Effector memory CD8-positive, alpha-beta T cell (primary cell): ENCODE data around the gene RBKS.
A peak's percentile ranks its signal among the peaks of the same experiment; 100 is the strongest.
"Not testable (repeated sequence)": the region's sequence is repeated elsewhere in the genome, so short reads cannot be mapped to it uniquely, and the experiment has no call there.

Experiments used
- ATAC-seq: fragments of 150-1000 bp; cut with Tn5 transposase; replicated peaks from 2 replicates; pipeline ENCODE4 v1.10.0; 2021; ENCODE audit warnings: mild to moderate bottlenecking, moderate library complexity
- DNase-seq, 3 experiments: peaks; one replicate each; pipeline ENCODE4 v3.0.0; 2021
- H3K27ac Mint-ChIP-seq, 2 donors: one replicate each; pipeline ENCODE4 v1.8.0; 2022; ENCODE audit warnings: mild to moderate bottlenecking in 2 of 2, mixed read lengths in 2 of 2, moderate library complexity in 2 of 2
- H3K27me3 Mint-ChIP-seq, 2 donors: one replicate each; pipeline ENCODE4 v1.8.0; 2022; ENCODE audit warnings: mixed read lengths in 2 of 2
- H3K36me3 Mint-ChIP-seq: one replicate; pipeline ENCODE4 v1.8.0; 2022; ENCODE audit warnings: mild to moderate bottlenecking, moderate library complexity, mixed read lengths; ENCODE audit not compliant: insufficient read depth
- H3K4me1 Mint-ChIP-seq, 2 donors: one replicate each; pipeline ENCODE4 v1.8.0; 2022; ENCODE audit warnings: low read depth in 2 of 2, mixed read lengths in 2 of 2
- H3K4me3 Mint-ChIP-seq, 2 donors: one replicate each; pipeline ENCODE4 v1.8.0; 2022; ENCODE audit warnings: mild to moderate bottlenecking in 2 of 2, mixed read lengths in 2 of 2, moderate library complexity in 2 of 2
- H3K9me3 Mint-ChIP-seq, 2 donors: one replicate each; pipeline ENCODE4 v1.8.0; 2022; ENCODE audit warnings: mixed read lengths in 2 of 2

RBKS gene

GRCh38 chr2:27762951-27763906 is 127.0 kb downstream of the RBKS start:
- ATAC-seq (no peak), DNase-seq (no peak)
- H3K27me3 Mint-ChIP-seq = peaks cover 7 to 28% of the 10 kb centered on the region in 2 donors
- peaks cover 5% of the 10 kb centered on the region in 2 donors for H3K4me1 Mint-ChIP-seq
- no peak overlapping the region for H3K4me3 Mint-ChIP-seq
- H3K9me3 Mint-ChIP-seq = no peaks in the 10 kb centered on the region
- no peak overlapping the region for H3K27ac Mint-ChIP-seq
- peaks cover 2% of the 10 kb centered on the region for H3K36me3 Mint-ChIP-seq

GRCh38 chr2:27756544-27757498 is 133.4 kb downstream of the RBKS start:
- H3K9me3 Mint-ChIP-seq = no peaks in the 10 kb centered on the region
- H3K4me1 Mint-ChIP-seq = no peaks in the 10 kb centered on the region
- H3K36me3 Mint-ChIP-seq = peaks cover 3% of the 10 kb centered on the region
- peaks cover 5 to 42% of the 10 kb centered on the region in 2 donors for H3K27me3 Mint-ChIP-seq
- DNase-seq = no peak
- no peak overlapping the region for H3K4me3 Mint-ChIP-seq
- no peak for ATAC-seq
- H3K27ac Mint-ChIP-seq = no peak overlapping the region

GRCh38 chr2:27756091-27756490 is 134.1 kb downstream of the RBKS start:
- Mint-ChIP-seq H3K27me3 (peaks cover 7 to 45% of the 10 kb centered on the region in 2 donors), H3K4me3 (no peak overlapping the region), H3K36me3 (peaks cover 3% of the 10 kb centered on the region), H3K4me1 (no peaks in the 10 kb centered on the region), H3K27ac (no peak overlapping the region), H3K9me3 (no peaks in the 10 kb centered on the region)
- no peak for DNase-seq
- ATAC-seq = no peak

- peaks cover 3% of the 10 kb centered on the region for H3K36me3 Mint-ChIP-seq
- no peaks in the 10 kb centered on the region for H3K9me3 Mint-ChIP-seq
- H3K27me3 Mint-ChIP-seq = peaks cover 7 to 45% of the 10 kb centered on the region in 2 donors
- ATAC-seq (no peak), DNase-seq (no peak)
- no peak overlapping the region for H3K4me3 Mint-ChIP-seq
- H3K27ac Mint-ChIP-seq = no peak overlapping the region
- H3K4me1 Mint-ChIP-seq = no peaks in the 10 kb centered on the region
Measured at GRCh38 chr2:27754831-27755230, 135.4 kb downstream of the RBKS start.

- no peaks in the 10 kb centered on the region for H3K4me1 Mint-ChIP-seq
- H3K36me3 Mint-ChIP-seq = peaks cover 3% of the 10 kb centered on the region
- H3K9me3 Mint-ChIP-seq = no peaks in the 10 kb centered on the region
- no peak overlapping the region for H3K27ac Mint-ChIP-seq
- H3K27me3 Mint-ChIP-seq = peaks cover 7 to 45% of the 10 kb centered on the region in 2 donors
- peak; percentile 66 to 72 (median 69) for DNase-seq
- H3K4me3 Mint-ChIP-seq = no peak overlapping the region
- peak; percentile 88 for ATAC-seq
Measured at GRCh38 chr2:27754138-27754588, 136.0 kb downstream of the RBKS start.

- Mint-ChIP-seq H3K27me3 (peaks cover 11 to 56% of the 10 kb centered on the region in 2 donors), H3K36me3 (peaks cover 3% of the 10 kb centered on the region), H3K27ac (peak overlapping the region in 1 of 2 donors; percentile 26), H3K4me3 (no peak overlapping the region), H3K4me1 (no peaks in the 10 kb centered on the region), H3K9me3 (peaks cover 3 to 7% of the 10 kb centered on the region in 2 donors)
- ATAC-seq = no peak
- no peak for DNase-seq
Measured at GRCh38 chr2:27752551-27753237, 137.5 kb downstream of the RBKS start.

DNA sequence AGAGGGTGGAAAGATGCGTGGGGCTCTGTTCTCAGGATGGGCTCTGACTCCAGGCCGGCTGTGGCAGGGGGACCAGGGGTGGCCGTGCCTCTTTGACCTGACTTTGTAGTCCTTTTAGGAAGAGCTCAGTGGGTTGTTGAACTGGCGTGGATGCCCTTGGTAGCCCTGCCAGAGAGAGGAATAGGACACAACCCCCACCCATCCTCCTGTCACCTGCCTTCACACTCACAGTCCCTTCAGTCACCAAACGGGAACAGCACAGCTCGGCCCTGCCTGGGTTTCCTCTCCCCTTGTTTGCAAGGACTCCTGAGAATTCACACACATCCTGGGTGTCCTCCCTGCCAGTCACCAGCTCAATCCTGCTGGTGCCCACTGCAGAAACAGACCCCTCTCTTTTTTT is 138.8 kb downstream of the RBKS start:
- H3K36me3 Mint-ChIP-seq = peaks cover 3% of the 10 kb centered on the region
- no peak for ATAC-seq
- peaks cover 3 to 7% of the 10 kb centered on the region in 2 donors for H3K9me3 Mint-ChIP-seq
- H3K4me1 Mint-ChIP-seq = no peaks in the 10 kb centered on the region
- no peak overlapping the region for H3K4me3 Mint-ChIP-seq
- H3K27me3 Mint-ChIP-seq = peaks cover 13 to 47% of the 10 kb centered on the region in 2 donors
- H3K27ac Mint-ChIP-seq = no peak overlapping the region
- DNase-seq = no peak

DNA sequence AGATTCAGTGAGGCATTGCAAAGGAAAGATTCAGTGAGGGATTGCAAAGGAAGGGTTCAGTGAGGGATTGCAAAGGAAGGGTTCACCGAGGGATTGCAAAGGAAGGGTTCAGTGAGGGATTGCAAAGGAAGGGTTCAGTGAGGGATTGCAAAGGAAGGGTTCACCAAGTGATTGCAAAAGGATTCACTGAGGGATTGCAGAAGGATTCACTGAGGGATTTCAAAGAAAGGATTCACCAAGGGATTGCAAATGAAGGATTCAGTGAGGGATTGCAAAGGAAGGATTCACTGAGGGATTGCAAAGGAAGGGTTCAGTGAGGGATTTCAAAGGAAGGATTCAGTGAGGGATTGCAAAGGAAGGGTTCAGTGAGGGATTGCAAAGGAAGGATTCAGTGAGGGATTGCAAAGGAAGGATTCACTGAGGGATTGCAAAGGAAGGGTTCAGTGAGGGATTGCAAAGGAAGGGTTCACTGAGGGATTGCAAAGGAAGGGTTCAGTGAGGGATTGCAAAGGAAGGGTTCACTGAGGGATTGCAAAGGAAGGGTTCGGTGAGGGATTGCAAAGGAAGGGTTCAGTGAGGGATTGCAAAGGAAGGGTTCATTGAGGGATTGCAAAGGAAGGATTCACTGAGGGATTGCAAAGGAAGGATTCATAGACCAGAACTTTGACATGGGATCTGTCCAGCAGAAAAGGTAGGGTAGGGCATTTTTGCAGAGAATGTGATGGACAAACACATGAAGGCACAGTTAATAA is 141.2 kb downstream of the RBKS start:
- not testable (repeated sequence) for H3K4me1 Mint-ChIP-seq, H3K27ac Mint-ChIP-seq, H3K4me3 Mint-ChIP-seq, DNase-seq, H3K9me3 Mint-ChIP-seq, ATAC-seq, H3K36me3 Mint-ChIP-seq
- peaks cover 23 to 36% of the 10 kb centered on the region in 2 donors for H3K27me3 Mint-ChIP-seq

GRCh38 chr2:27747827-27748352 is 142.3 kb downstream of the RBKS start:
- Mint-ChIP-seq H3K27me3 (peaks cover 23 to 25% of the 10 kb centered on the region in 2 donors), H3K4me3 (no peak overlapping the region), H3K36me3 (peaks cover 3% of the 10 kb centered on the region), H3K27ac (no peak overlapping the region), H3K4me1 (no peaks in the 10 kb centered on the region), H3K9me3 (peaks cover 3 to 7% of the 10 kb centered on the region in 2 donors)
- ATAC-seq (no peak), DNase-seq (no peak)

GRCh38 chr2:27746325-27746724 is 143.9 kb downstream of the RBKS start:
- Mint-ChIP-seq H3K9me3 (peaks cover 3 to 7% of the 10 kb centered on the region in 2 donors), H3K4me1 (no peaks in the 10 kb centered on the region), H3K36me3 (no peaks in the 10 kb centered on the region), H3K27ac (no peak overlapping the region), H3K4me3 (no peak overlapping the region), H3K27me3 (peaks cover 10 to 16% of the 10 kb centered on the region in 2 donors)
- DNase-seq = no peak
- no peak for ATAC-seq

GRCh38 chr2:27745494-27745893 is 144.7 kb downstream of the RBKS start:
- not testable (repeated sequence) for H3K9me3 Mint-ChIP-seq, DNase-seq, ATAC-seq, H3K36me3 Mint-ChIP-seq, H3K4me3 Mint-ChIP-seq, H3K27ac Mint-ChIP-seq, H3K4me1 Mint-ChIP-seq
- H3K27me3 Mint-ChIP-seq = peaks cover 10 to 16% of the 10 kb centered on the region in 2 donors

- ATAC-seq (no peak), DNase-seq (no peak)
- no peak overlapping the region for H3K27ac Mint-ChIP-seq
- H3K4me3 Mint-ChIP-seq = no peak overlapping the region
- no peaks in the 10 kb centered on the region for H3K4me1 Mint-ChIP-seq
- H3K27me3 Mint-ChIP-seq = peaks cover 11% of the 10 kb centered on the region in 2 donors
- no peaks in the 10 kb centered on the region for H3K9me3 Mint-ChIP-seq
- H3K36me3 Mint-ChIP-seq = peaks cover 4% of the 10 kb centered on the region
Measured at GRCh38 chr2:27742571-27742970, 147.6 kb downstream of the RBKS start.
